Ishikawa (cell line): ENCODE data around the gene MESD.

Experiments
- CEBPB ChIP-seq: IDR thresholded peaks from 2 replicates; pipeline ENCODE4 v1.6.1; 2012
- CREB1 ChIP-seq: IDR thresholded peaks from 2 replicates; pipeline ENCODE4 v1.6.1; 2012; ENCODE audit warnings: low read depth
- EGR1 ChIP-seq: IDR thresholded peaks from 2 replicates; pipeline ENCODE4 v1.6.1; 2012
- EP300 ChIP-seq: IDR thresholded peaks from 2 replicates; pipeline ENCODE4 v1.6.1; 2012; ENCODE audit warnings: borderline replicate concordance
- FOXM1 ChIP-seq: IDR thresholded peaks from 2 replicates; pipeline ENCODE4 v1.6.1; 2012; ENCODE audit warnings: low read depth, borderline replicate concordance
- NFIC ChIP-seq: IDR thresholded peaks from 2 replicates; pipeline ENCODE4 v1.6.1; 2012
- RAD21 ChIP-seq: IDR thresholded peaks from 2 replicates; pipeline ENCODE4 v1.6.1; 2012; ENCODE audit warnings: low read depth
- TAF1 ChIP-seq: IDR thresholded peaks from 2 replicates; pipeline ENCODE4 v1.6.1; 2012; ENCODE audit warnings: low read depth, mild to moderate bottlenecking
- TCF12 ChIP-seq: IDR thresholded peaks from 2 replicates; pipeline ENCODE4 v1.6.1; 2012; ENCODE audit warnings: low read depth
- TEAD4 ChIP-seq: IDR thresholded peaks from 2 replicates; pipeline ENCODE4 v1.6.1; 2012
- YY1 ChIP-seq: IDR thresholded peaks from 2 replicates; pipeline ENCODE4 v1.6.1; 2012; ENCODE audit warnings: low read depth
- ZBTB7A ChIP-seq: IDR thresholded peaks from 2 replicates; pipeline ENCODE4 v1.6.1; 2012; ENCODE audit warnings: low read depth
- TF ChIP-seq, protein P1 (sequence below): IDR thresholded peaks from 2 replicates; pipeline ENCODE4 v1.6.1; 2012
- TF ChIP-seq, protein P2 (sequence below): IDR thresholded peaks from 2 replicates; pipeline ENCODE4 v1.6.1; 2012; ENCODE audit warnings: low read depth, mild to moderate bottlenecking
- TF ChIP-seq, protein P3 (sequence below): IDR thresholded peaks from 2 replicates; pipeline ENCODE4 v1.6.1; 2012

Gene MESD

DNA sequence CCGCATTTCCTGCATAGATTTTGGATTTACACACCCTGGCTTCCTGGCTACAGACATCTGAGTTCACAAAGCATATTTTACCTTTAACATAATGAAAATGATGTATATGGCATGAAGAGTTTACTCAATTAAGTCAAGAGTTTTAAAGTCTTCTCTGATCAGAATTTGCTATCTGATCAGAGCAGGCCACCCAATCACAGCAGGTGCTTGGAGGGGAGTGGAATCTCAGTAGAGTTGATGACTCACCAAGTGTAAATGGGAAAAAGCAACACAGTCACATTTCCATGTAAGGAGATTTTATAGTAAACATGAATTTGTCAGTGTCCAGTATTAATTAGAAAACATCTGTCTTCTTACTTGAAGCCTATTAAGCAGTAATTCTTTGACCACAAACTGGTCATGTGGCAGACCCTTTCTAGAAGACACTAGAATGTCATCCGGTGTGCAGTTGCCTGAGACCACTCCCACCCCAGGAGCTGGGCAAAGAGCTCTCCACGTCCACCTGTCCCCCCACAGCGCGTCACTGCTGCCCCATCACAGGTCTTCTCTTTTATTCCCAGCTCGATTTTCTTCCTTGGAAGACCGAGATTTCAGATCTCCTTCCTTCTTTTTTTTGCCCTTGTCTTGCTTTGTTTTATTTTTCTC, 10.8 kb downstream of the MESD start:
- TF ChIP-seq ZBTB7A (no peak), CEBPB (no peak), RAD21 (no peak), FOXM1 (no peak), TAF1 (no peak), CREB1 (no peak), YY1 (no peak), NFIC (no peak), TCF12 (no peak), TEAD4 (no peak), EGR1 (no peak), EP300 (no peak)
- TF ChIP-seq, protein P1, sequence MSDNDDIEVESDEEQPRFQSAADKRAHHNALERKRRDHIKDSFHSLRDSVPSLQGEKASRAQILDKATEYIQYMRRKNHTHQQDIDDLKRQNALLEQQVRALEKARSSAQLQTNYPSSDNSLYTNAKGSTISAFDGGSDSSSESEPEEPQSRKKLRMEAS, result no peak
- TF ChIP-seq, protein P2, sequence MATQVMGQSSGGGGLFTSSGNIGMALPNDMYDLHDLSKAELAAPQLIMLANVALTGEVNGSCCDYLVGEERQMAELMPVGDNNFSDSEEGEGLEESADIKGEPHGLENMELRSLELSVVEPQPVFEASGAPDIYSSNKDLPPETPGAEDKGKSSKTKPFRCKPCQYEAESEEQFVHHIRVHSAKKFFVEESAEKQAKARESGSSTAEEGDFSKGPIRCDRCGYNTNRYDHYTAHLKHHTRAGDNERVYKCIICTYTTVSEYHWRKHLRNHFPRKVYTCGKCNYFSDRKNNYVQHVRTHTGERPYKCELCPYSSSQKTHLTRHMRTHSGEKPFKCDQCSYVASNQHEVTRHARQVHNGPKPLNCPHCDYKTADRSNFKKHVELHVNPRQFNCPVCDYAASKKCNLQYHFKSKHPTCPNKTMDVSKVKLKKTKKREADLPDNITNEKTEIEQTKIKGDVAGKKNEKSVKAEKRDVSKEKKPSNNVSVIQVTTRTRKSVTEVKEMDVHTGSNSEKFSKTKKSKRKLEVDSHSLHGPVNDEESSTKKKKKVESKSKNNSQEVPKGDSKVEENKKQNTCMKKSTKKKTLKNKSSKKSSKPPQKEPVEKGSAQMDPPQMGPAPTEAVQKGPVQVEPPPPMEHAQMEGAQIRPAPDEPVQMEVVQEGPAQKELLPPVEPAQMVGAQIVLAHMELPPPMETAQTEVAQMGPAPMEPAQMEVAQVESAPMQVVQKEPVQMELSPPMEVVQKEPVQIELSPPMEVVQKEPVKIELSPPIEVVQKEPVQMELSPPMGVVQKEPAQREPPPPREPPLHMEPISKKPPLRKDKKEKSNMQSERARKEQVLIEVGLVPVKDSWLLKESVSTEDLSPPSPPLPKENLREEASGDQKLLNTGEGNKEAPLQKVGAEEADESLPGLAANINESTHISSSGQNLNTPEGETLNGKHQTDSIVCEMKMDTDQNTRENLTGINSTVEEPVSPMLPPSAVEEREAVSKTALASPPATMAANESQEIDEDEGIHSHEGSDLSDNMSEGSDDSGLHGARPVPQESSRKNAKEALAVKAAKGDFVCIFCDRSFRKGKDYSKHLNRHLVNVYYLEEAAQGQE, result no peak
- TF ChIP-seq, protein P3, sequence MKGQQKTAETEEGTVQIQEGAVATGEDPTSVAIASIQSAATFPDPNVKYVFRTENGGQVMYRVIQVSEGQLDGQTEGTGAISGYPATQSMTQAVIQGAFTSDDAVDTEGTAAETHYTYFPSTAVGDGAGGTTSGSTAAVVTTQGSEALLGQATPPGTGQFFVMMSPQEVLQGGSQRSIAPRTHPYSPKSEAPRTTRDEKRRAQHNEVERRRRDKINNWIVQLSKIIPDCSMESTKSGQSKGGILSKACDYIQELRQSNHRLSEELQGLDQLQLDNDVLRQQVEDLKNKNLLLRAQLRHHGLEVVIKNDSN, result no peak

DNA sequence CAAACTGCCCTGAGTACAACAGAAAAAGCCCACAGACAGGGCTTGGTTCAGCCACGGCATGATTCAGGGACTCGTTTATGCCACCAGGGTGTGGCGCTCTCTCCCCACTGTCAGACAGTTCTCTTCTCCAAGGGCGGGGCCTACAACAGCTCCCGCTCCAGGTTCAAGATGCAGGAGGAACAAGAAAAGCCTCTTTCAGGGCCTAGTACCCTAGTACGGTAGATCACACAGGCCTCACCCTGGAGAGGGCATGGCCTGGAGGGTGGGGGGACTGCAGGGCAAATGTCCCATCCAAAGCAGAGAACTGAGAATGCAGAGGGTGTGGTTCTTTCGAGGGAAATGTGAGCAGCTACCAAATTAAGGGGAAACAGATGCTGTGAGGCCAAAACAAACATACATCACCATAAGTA, 12.0 kb downstream of the MESD start:
- TF ChIP-seq, protein P2, result no peak
- peak; percentile 44; the same call in 1 of the 2 replicates for TF ChIP-seq RAD21

DNA sequence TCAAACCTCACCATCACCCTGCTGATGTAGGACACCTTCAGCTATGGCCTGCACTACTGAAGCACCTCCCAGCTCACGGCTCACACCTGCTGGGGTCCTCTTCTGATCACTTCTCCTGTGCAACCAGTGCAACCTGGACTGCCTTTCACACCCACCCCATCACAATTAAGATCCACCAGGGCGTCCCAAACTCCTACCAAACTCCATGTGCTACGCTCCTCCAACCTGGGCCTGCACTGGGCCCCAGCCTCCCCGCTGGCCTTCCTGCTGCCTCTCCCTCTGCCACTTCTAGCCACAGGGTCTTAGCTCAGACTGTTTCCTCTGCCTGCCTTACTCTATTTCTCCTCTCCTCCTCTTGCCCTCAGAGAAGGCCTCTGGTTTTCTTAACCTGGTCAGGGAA, 12.8 kb downstream of the MESD start:
- TF ChIP-seq, protein P2, result no peak
- TF ChIP-seq RAD21 (no peak), CREB1 (no peak), YY1 (no peak), CEBPB (no peak), TAF1 (no peak), NFIC (no peak), FOXM1 (no peak), TCF12 (no peak), ZBTB7A (no peak), EGR1 (no peak)
- TF ChIP-seq, protein P3, result no peak
- TF ChIP-seq, protein P1, result no peak

DNA sequence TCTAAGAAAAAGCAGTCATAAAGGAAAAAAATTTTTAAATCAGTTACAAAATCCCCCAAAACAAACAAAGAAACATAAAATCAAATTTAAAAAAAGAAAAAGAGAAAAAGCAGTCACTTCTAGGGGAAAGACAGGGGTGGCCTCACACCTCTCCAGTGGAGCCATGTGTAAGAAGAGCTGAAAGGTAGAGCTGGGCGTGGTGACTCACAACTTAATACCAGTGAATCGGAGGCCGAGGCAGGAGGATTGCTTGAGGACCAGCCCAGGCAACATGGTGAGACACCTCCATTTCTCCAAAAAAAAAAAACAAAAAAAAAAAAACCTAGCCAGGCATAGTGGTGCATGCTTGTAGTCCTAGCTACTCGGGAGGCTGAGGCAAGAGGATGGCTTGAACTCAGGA, 14.7 kb downstream of the MESD start:
- TF ChIP-seq TAF1 (no peak), TCF12 (no peak), CEBPB (no peak), CREB1 (no peak), RAD21 (no peak), EP300 (no peak), NFIC (no peak), YY1 (no peak), ZBTB7A (no peak), EGR1 (no peak), TEAD4 (no peak), FOXM1 (no peak)
- TF ChIP-seq, protein P2, result no peak
- TF ChIP-seq, protein P3, result no peak
- TF ChIP-seq, protein P1, result no peak
